ENCODE data around the gene EMC8. TPM values are rescaled to one million over a fixed set of nuclear protein-coding genes. Genes with fewer than 3 reads are reported as not detected.
"Not testable (repeated sequence)": the region's sequence is repeated elsewhere in the genome, so short reads cannot be mapped to it uniquely, and the experiment has no call there.

The EMC8 gene
- total and polyA plus RNA-seq, 2 experiments from 2014 or later = 51.1 to 69.4 TPM

DNA sequence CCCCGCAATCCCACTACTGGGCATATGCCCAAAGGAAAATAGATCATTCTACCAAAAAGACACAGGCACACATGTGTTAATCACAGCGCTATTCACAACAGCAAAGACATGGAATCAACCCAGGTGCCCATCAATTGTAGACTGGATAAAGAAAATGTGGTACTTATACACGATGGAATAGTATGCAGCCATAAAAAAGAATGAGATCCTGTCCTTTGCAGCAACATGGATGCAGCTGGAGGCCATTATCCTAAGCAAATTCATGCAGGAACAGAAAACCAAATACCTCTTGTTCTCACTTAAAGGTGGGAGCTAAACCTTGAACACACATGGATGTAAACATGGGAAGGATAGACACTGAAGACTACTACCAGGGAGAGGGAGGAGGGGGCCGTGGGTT lies 38.3 kb upstream of the EMC8 start:
- not testable (repeated sequence) for H3F3A ChIP-seq (replicated peaks; ENCODE audit: low read depth); H3K27ac Mint-ChIP-seq; H3K27ac ChIP-seq (ENCODE audit: low read depth); H3K4me3 Mint-ChIP-seq; H3K36me3 ChIP-seq (ENCODE audit: insufficient read depth); H3K36me3 Mint-ChIP-seq (ENCODE audit: low read depth); H4K20me1 ChIP-seq (replicated peaks; ENCODE audit: insufficient read depth); ATAC-seq; DNase-seq (ENCODE audit: low spot score); H3K4me2 ChIP-seq; H3K79me2 ChIP-seq (replicated peaks; ENCODE audit: insufficient read depth); H3K27me3 ChIP-seq (ENCODE audit: insufficient read depth); H3K9me2 ChIP-seq (ENCODE audit: insufficient read depth); H3K4me1 ChIP-seq (ENCODE audit: insufficient read depth); H3K4me3 ChIP-seq; H2AFZ ChIP-seq; H3K4me1 Mint-ChIP-seq
- Mint-ChIP-seq H3K27me3 (ENCODE audit: insufficient read depth, low read depth, poor library complexity) (peaks cover 14% of the 10 kb centered on the region), H3K9me3 (peaks cover 17% of the 10 kb centered on the region)

DNA sequence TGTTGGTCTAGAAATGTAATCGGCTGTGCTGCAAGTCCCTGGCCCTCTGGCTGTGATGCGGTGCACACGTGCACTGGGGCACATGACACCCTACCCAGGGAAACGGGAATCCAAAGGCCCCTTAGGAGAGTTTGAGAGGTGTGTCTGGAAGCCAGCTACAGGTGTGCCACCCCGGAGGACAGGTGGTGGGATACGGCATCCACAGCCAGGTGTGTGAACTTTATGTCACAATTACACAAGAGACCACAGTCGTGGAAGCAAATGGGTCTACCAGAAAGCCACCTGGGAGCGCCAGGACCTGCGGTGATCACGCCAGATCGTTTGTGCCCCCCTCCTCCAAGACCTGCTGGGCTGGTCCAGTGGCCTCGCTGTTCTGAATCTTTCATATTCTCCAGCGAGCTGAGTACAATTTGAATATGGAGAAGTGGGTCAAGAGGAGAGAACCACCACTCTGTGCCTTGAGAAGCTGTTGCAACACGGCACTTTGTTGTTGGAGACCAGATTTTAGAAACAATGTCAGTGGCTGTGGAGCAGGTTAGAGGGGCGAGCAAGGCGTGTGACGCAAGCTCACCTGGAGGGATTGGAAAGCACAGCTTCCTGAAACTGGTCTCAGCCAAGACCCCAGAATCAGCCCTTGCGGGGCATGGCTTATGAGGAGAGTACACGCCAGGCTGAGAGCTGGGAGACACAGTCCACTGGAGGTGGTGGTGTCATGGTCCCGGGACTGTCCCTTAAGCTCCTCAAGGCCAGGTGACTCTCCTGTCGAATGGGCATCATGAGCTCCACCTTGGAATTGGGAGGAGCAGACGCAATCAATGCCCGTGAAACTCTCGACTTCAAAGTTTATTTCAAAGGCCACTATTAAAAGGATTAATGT lies 37.6 kb upstream of the EMC8 start:
- DNase-seq (ENCODE audit: low spot score) = no peak
- H3K79me2 ChIP-seq (replicated peaks; ENCODE audit: insufficient read depth) = no peaks in the 10 kb centered on the region
- no peaks in the 10 kb centered on the region for H3F3A ChIP-seq (replicated peaks; ENCODE audit: low read depth)
- no peak for ATAC-seq
- H3K4me2 ChIP-seq = no peak overlapping the region
- H4K20me1 ChIP-seq (replicated peaks; ENCODE audit: insufficient read depth) = no peaks in the 10 kb centered on the region
- no peaks in the 10 kb centered on the region for H3K4me1 ChIP-seq (ENCODE audit: insufficient read depth)
- no peak overlapping the region for H3K27ac ChIP-seq (ENCODE audit: low read depth)
- H3K4me1 Mint-ChIP-seq = no peaks in the 10 kb centered on the region; the same call in 2 of the 3 replicates
- peak overlapping the region; percentile 69; the same call in 1 of the 2 replicates for H2AFZ ChIP-seq
- peaks cover 10% of the 10 kb centered on the region for H3K36me3 Mint-ChIP-seq (ENCODE audit: low read depth)
- H3K9me3 Mint-ChIP-seq = peaks cover 22% of the 10 kb centered on the region
- H3K9me2 ChIP-seq (ENCODE audit: insufficient read depth) = no peaks in the 10 kb centered on the region
- H3K27ac Mint-ChIP-seq = no peak overlapping the region
- H3K27me3 Mint-ChIP-seq (ENCODE audit: insufficient read depth, low read depth, poor library complexity) = peaks cover 14% of the 10 kb centered on the region
- H3K36me3 ChIP-seq (ENCODE audit: insufficient read depth) = no peaks in the 10 kb centered on the region
- no peak overlapping the region for H3K4me3 ChIP-seq
- H3K27me3 ChIP-seq (ENCODE audit: insufficient read depth) = no peaks in the 10 kb centered on the region
- H3K4me3 Mint-ChIP-seq = no peak overlapping the region
- no peak for TF ChIP-seq ZNF114 (CRISPR knock-in tag; IDR thresholded peaks at IDR 0.05)
- TF ChIP-seq, protein P1, sequence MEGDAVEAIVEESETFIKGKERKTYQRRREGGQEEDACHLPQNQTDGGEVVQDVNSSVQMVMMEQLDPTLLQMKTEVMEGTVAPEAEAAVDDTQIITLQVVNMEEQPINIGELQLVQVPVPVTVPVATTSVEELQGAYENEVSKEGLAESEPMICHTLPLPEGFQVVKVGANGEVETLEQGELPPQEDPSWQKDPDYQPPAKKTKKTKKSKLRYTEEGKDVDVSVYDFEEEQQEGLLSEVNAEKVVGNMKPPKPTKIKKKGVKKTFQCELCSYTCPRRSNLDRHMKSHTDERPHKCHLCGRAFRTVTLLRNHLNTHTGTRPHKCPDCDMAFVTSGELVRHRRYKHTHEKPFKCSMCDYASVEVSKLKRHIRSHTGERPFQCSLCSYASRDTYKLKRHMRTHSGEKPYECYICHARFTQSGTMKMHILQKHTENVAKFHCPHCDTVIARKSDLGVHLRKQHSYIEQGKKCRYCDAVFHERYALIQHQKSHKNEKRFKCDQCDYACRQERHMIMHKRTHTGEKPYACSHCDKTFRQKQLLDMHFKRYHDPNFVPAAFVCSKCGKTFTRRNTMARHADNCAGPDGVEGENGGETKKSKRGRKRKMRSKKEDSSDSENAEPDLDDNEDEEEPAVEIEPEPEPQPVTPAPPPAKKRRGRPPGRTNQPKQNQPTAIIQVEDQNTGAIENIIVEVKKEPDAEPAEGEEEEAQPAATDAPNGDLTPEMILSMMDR (conservative IDR thresholded peaks at IDR 0.05; ENCODE audit: low read depth in 2 of 2) = no peak
- no peak for TF ChIP-seq STAT1 (IDR thresholded peaks at IDR 0.05; ENCODE audit: unreplicated experiment)
- no peak for TF ChIP-seq NANOG (IDR thresholded peaks at IDR 0.05; ENCODE audit: borderline replicate concordance)
- no peak for TF ChIP-seq EZH2phosphoT487 (IDR thresholded peaks at IDR 0.05; ENCODE audit: unreplicated experiment)
- TF ChIP-seq, protein P2, sequence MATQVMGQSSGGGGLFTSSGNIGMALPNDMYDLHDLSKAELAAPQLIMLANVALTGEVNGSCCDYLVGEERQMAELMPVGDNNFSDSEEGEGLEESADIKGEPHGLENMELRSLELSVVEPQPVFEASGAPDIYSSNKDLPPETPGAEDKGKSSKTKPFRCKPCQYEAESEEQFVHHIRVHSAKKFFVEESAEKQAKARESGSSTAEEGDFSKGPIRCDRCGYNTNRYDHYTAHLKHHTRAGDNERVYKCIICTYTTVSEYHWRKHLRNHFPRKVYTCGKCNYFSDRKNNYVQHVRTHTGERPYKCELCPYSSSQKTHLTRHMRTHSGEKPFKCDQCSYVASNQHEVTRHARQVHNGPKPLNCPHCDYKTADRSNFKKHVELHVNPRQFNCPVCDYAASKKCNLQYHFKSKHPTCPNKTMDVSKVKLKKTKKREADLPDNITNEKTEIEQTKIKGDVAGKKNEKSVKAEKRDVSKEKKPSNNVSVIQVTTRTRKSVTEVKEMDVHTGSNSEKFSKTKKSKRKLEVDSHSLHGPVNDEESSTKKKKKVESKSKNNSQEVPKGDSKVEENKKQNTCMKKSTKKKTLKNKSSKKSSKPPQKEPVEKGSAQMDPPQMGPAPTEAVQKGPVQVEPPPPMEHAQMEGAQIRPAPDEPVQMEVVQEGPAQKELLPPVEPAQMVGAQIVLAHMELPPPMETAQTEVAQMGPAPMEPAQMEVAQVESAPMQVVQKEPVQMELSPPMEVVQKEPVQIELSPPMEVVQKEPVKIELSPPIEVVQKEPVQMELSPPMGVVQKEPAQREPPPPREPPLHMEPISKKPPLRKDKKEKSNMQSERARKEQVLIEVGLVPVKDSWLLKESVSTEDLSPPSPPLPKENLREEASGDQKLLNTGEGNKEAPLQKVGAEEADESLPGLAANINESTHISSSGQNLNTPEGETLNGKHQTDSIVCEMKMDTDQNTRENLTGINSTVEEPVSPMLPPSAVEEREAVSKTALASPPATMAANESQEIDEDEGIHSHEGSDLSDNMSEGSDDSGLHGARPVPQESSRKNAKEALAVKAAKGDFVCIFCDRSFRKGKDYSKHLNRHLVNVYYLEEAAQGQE (IDR thresholded peaks at IDR 0.05; ENCODE audit: unreplicated experiment) = no peak
- TF ChIP-seq CREB1 (CRISPR knock-in tag; IDR thresholded peaks at IDR 0.05; ENCODE audit: low read depth) = no peak
- no peak for TF ChIP-seq ZNF331 (CRISPR knock-in tag; IDR thresholded peaks at IDR 0.05; ENCODE audit: low read depth)
- TF ChIP-seq JUNB (IDR thresholded peaks at IDR 0.05; ENCODE audit: unreplicated experiment) = no peak
- TF ChIP-seq, protein P3, sequence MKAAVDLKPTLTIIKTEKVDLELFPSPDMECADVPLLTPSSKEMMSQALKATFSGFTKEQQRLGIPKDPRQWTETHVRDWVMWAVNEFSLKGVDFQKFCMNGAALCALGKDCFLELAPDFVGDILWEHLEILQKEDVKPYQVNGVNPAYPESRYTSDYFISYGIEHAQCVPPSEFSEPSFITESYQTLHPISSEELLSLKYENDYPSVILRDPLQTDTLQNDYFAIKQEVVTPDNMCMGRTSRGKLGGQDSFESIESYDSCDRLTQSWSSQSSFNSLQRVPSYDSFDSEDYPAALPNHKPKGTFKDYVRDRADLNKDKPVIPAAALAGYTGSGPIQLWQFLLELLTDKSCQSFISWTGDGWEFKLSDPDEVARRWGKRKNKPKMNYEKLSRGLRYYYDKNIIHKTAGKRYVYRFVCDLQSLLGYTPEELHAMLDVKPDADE (IDR thresholded peaks at IDR 0.05) = no peak
- TF ChIP-seq EZH2 (IDR thresholded peaks at IDR 0.05; ENCODE audit: low read depth, unreplicated experiment) = no peak

Measured in GM23338 (cell line).